Thoracic aorta (tissue), 2 donors: ENCODE measurements around the gene PDZK1IP1. TPM values are rescaled to one million over a fixed set of nuclear protein-coding genes. Genes with fewer than 3 reads are reported as not detected.

Source experiments
- ATAC-seq: fragments of 150-250 bp; one replicate; pipeline ENCODE4 v1.8.0; 2017; ENCODE audit warnings: low read depth; ENCODE audit not compliant: insufficient number of reproducible peaks, low FRiP score
- DNase-seq: peaks from one replicate; pipeline ENCODE4 v3.0.0-alpha.2; 2020; ENCODE audit warnings: low spot score
- H3K27ac ChIP-seq, 2 donors: fragments of 200-600 bp; sonication (generic); 1 replicate in 1 of 2; 2 replicates in 1 of 2; pipeline ENCODE4 v1.5.1; 2016; ENCODE audit warnings: mild to moderate bottlenecking in 2 of 2, moderate library complexity in 2 of 2
- H3K27me3 ChIP-seq: fragments of 200-600 bp; sonication (generic); replicated peaks from 2 replicates; pipeline ENCODE4 v1.6.0; 2016; ENCODE audit warnings: mild to moderate bottlenecking; ENCODE audit not compliant: insufficient read depth
- H3K36me3 ChIP-seq: fragments of 200-600 bp; sonication (generic); one replicate; pipeline ENCODE4 v1.5.1; 2016
- H3K4me1 ChIP-seq, 2 donors: fragments of 200-600 bp; sonication (generic); 1 replicate in 1 of 2; 2 replicates in 1 of 2; pipeline versions ENCODE4 v1.5.1 to v1.6.0; 2016; ENCODE audit warnings: low read depth in 2 of 2, mild to moderate bottlenecking in 1 of 2; ENCODE audit not compliant: control insufficient read depth in 1 of 2
- H3K4me3 ChIP-seq: fragments of 200-600 bp; sonication (generic); 2 replicates; pipeline ENCODE4 v1.5.1; 2016; ENCODE audit warnings: mild to moderate bottlenecking
- H3K9me3 ChIP-seq: fragments of 200-600 bp; sonication (generic); 2 replicates; pipeline ENCODE4 v1.5.1; 2016
- total RNA-seq, 2 donors: library from RNA; depleted of rRNA; stranded (reverse); fragments of >200 nt; gene quantifications; one replicate each; pipeline versions ENCODE4 v1.1.0 to v1.2.3, GENCODE V29; 2016
- TF ChIP-seq, protein P1 (sequence below): fragments of 200-600 bp; sonication (generic); IDR thresholded peaks from one replicate; pipeline ENCODE4 v1.5.1; 2019; ENCODE audit warnings: antibody characterized with exemption

Gene PDZK1IP1
- total RNA-seq, 2 donors from 2014 or later = not detected

DNA sequence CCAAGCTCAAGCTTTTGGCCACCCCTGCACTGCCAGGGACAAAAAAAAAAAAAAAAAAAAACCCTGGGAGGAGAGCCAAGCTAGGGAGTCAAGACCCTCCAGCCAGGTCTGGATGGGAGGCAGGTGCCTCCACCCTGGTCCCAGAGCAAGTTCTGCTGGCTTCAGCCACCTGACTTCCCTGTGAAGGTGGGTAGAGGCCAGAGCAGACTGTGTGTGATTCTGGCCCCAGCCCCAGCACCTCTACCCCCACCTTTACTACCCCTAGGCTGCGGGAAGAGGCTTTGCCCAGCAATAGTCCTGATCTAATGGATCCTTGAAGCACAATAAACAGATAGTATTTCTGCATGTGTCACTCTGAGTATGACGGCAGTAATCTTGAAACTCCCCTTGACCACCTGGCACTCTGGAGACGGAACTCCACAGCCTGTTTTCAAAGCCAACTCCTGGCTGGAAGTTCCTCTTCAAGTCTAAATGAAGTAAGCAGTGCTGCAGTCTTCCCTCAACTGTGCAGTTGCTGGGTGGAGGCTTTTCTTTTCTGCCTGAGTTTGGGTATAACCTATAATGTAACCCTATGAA lies 9.8 kb downstream of the PDZK1IP1 start:
- H3K27me3 ChIP-seq = no peaks in the 10 kb centered on the region
- ATAC-seq = no peak
- no peak overlapping the region for H3K27ac ChIP-seq
- peaks cover 10 to 14% of the 10 kb centered on the region in 2 donors for H3K4me1 ChIP-seq
- no peaks in the 10 kb centered on the region for H3K36me3 ChIP-seq
- DNase-seq = no peak
- TF ChIP-seq, protein P1, sequence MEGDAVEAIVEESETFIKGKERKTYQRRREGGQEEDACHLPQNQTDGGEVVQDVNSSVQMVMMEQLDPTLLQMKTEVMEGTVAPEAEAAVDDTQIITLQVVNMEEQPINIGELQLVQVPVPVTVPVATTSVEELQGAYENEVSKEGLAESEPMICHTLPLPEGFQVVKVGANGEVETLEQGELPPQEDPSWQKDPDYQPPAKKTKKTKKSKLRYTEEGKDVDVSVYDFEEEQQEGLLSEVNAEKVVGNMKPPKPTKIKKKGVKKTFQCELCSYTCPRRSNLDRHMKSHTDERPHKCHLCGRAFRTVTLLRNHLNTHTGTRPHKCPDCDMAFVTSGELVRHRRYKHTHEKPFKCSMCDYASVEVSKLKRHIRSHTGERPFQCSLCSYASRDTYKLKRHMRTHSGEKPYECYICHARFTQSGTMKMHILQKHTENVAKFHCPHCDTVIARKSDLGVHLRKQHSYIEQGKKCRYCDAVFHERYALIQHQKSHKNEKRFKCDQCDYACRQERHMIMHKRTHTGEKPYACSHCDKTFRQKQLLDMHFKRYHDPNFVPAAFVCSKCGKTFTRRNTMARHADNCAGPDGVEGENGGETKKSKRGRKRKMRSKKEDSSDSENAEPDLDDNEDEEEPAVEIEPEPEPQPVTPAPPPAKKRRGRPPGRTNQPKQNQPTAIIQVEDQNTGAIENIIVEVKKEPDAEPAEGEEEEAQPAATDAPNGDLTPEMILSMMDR = no peak
- H3K9me3 ChIP-seq = no peaks in the 10 kb centered on the region
- peak overlapping the region; percentile 82 for H3K4me3 ChIP-seq

DNA sequence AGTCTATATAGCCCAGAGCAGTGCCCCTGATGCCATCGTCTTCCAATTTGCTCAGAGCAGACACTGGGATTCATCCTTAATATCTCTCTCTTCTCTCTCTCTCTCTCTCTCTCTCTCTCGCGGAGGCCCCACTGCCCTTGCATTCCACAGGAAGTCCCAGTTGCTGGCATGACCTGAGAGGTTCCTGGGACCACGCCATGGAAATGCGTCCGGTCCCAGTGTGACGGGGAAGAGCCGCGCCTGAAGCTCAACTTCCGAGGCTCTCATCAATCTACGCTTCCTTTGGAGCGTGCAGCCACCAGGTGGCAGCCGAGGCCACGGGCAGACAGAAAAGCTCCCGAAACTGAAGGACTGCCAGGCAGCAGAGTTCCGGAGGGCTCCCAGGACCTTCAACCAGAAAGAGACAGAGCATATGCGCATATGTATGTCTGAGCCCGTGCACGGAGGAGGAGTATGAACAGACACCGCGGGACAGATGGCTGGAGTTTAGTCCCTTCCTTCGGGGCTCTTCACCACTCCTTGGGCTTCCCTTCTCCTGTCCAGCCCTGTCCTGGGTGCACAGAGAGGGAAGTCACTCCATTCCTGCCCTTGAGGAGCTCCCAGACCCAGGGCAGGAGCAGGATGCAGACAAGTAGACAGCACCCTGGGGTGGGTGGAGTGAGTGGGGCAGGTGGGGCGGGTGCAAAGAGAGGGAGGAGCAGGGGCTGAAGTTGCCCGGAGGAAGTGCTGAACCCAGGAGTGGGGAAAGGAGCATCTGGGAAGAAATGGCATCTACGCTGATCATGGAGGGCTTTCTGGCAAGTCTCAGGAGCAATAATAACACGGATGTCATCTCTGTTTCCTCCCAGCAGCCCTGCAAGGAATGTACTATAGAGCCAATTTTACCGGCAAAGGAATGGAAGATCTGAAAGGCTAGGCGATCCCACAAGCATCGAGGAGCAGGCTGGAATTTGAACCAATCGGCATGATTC lies 10.5 kb downstream of the PDZK1IP1 start:
- peak overlapping the region in 1 of 2 donors; percentile 29 for H3K27ac ChIP-seq

DNA sequence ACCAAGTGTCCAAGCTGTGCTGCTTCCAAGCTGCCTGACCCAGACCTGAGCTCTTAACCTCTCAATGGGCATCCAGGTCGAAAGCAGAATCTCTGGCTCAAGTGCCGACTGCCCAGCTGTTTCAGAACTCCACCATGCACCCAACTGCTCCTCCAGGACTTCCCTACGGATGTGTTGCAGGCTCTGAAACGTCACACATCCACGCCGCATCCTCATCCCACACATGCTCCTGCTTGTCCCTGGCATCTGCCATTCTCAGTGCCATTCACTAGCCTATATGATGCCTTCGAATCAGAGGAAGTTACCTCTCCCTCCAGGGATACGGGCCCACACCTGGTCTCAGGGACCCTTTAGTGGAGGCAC lies 11.2 kb downstream of the PDZK1IP1 start:
- no peak for ATAC-seq
- Histone ChIP-seq H3K9me3 (no peaks in the 10 kb centered on the region), H3K4me3 (peak overlapping the region; percentile 82), H3K27me3 (no peaks in the 10 kb centered on the region), H3K27ac (peak overlapping the region in 1 of 2 donors; percentile 19), H3K36me3 (no peaks in the 10 kb centered on the region), H3K4me1 (peaks cover 10 to 14% of the 10 kb centered on the region in 2 donors)
- TF ChIP-seq, protein P1 = no peak
- no peak for DNase-seq

More for the DNA sequence above, 10.5 kb downstream of the PDZK1IP1 start:
- TF ChIP-seq, protein P1 = peak; percentile 86
- H3K4me1 ChIP-seq = peaks cover 10 to 14% of the 10 kb centered on the region in 2 donors
- no peaks in the 10 kb centered on the region for H3K27me3 ChIP-seq
- no peaks in the 10 kb centered on the region for H3K9me3 ChIP-seq
- DNase-seq = peak; percentile 67
- no peaks in the 10 kb centered on the region for H3K36me3 ChIP-seq
- peak overlapping the region; percentile 82 for H3K4me3 ChIP-seq
- peak; percentile 71 for ATAC-seq

DNA sequence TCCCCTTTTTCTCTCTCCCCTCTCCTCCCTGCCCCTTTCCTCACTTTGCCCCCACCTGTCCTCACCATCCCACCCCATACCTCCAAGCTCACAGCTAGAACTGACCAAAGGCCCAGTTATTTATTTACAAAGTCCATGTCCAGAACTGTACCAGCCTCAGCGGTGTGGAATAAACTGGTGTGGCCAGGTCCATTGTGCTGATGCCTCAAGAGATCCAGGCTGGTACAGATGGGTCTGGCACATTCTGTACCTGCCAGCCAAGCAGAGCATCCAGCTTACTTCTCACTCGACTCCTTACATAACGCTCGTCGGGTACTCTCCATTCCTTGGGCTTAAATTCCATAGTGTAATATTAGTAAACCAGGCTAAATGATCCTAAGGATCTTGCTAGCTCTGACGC lies 11.8 kb downstream of the PDZK1IP1 start:
- H3K4me1 ChIP-seq = peaks cover 10 to 14% of the 10 kb centered on the region in 2 donors
- no peaks in the 10 kb centered on the region for H3K9me3 ChIP-seq
- DNase-seq (no peak), ATAC-seq (no peak)
- no peak overlapping the region for H3K27ac ChIP-seq
- no peaks in the 10 kb centered on the region for H3K27me3 ChIP-seq
- H3K4me3 ChIP-seq = no peak overlapping the region
- TF ChIP-seq, protein P1 = no peak
- H3K36me3 ChIP-seq = no peaks in the 10 kb centered on the region

DNA sequence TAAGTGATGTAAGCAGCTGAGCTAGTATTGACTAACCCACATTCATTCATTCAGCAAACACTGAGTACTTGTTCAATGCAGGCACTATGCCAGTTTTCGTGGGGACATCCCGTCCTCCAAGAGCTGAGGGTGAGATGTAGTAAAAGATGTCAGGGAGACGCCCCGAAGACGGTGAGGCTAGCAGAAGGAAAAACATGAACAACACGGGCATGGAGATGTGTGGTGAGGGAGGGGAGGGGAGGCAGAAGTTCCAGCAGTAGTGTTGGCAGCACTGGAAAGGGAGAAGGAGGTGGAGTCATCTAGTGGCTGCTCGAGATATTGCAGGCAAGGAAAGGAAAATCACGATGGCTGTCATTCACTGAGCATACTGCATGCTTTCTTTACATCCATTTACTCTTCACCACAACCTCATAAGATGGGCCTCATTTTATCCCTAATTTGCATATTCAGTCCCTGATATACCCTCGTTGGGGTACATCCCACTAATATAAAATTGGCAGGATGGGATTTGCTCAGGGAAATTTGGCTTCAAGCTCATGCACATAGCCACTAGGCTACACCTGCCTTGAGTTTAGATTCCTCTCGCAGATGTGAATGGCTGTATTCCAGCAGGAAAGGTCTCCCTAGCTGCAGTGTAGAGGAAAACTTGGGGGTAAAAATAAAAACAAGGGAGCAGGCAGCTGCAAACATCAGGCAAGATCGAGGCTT lies 14.5 kb downstream of the PDZK1IP1 start:
- H3K27me3 ChIP-seq = no peaks in the 10 kb centered on the region
- H3K36me3 ChIP-seq = no peaks in the 10 kb centered on the region
- H3K4me1 ChIP-seq = peaks cover 10 to 11% of the 10 kb centered on the region in 2 donors
- no peak for DNase-seq
- ATAC-seq = no peak
- TF ChIP-seq, protein P1 = peak; percentile 98
- H3K4me3 ChIP-seq = no peak overlapping the region
- H3K27ac ChIP-seq = no peak overlapping the region
- H3K9me3 ChIP-seq = no peaks in the 10 kb centered on the region
